Suprapubic skin (tissue), 4 donors: Measurements from ENCODE around the gene SKIC8. TPM values are rescaled to one million over a fixed set of nuclear protein-coding genes. Genes with fewer than 3 reads are reported as not detected.

Source experiments
- DNase-seq, 2 donors: peaks; one replicate each; pipeline ENCODE4 v3.0.0-alpha.2; 2019; ENCODE audit warnings: low spot score in 2 of 2
- H3K27ac ChIP-seq: fragments of 200-600 bp; sonication (generic); one replicate; pipeline ENCODE4 v1.5.1; 2019
- H3K27me3 ChIP-seq: fragments of 200-600 bp; sonication (generic); one replicate; pipeline ENCODE4 v1.5.1; 2019
- H3K36me3 ChIP-seq: fragments of 200-600 bp; sonication (generic); one replicate; pipeline ENCODE4 v1.5.1; 2019
- H3K4me1 ChIP-seq: fragments of 200-600 bp; sonication (generic); one replicate; pipeline ENCODE4 v1.5.1; 2019
- H3K4me3 ChIP-seq: fragments of 200-600 bp; sonication (generic); one replicate; pipeline ENCODE4 v1.5.1; 2019; ENCODE audit warnings: mild to moderate bottlenecking
- H3K9me3 ChIP-seq: fragments of 200-600 bp; sonication (generic); one replicate; pipeline ENCODE4 v1.5.1; 2019
- CTCF ChIP-seq, 2 donors: fragments of 200-600 bp in 1 of 2; fragments of 450-650 bp in 1 of 2; sonication (generic) in 1 of 2; IDR thresholded peaks; one replicate each; pipeline ENCODE4 v1.5.1; 2016 to 2019; ENCODE audit warnings: antibody characterized with exemption in 2 of 2, mild to moderate bottlenecking in 1 of 2, moderate library complexity in 1 of 2
- EP300 ChIP-seq: sonication (generic); formaldehyde crosslinking; IDR thresholded peaks from one replicate; pipeline ENCODE4 v1.6.1; 2017; ENCODE audit warnings: antibody characterized with exemption
- POLR2A ChIP-seq, 2 donors: fragments of 450-650 bp; IDR thresholded peaks; one replicate each; pipeline ENCODE4 v1.6.1; 2017; ENCODE audit warnings: antibody characterized with exemption in 2 of 2, mild to moderate bottlenecking in 2 of 2, moderate library complexity in 2 of 2
- POLR2AphosphoS5 ChIP-seq, 3 donors: sonication (generic); formaldehyde crosslinking; IDR thresholded peaks; one replicate each; pipeline ENCODE4 v1.6.1; 2017; ENCODE audit warnings: antibody characterized with exemption in 3 of 3
- WGBS: methylation state at CpG from one replicate; pipeline ENCODE4 v1.1.5; 2018; 5-methylcytosine and 5-hydroxymethylcytosine counted together
- total RNA-seq, 4 donors: library from RNA; depleted of rRNA; stranded (reverse); fragments of >200 nt; gene quantifications; one replicate each; pipeline ENCODE4 v1.1.0, GENCODE V29; 2016

The SKIC8 gene
- total RNA-seq, 4 donors from 2014 or later = 42.9 to 69.9 (median 56.2) TPM

DNA sequence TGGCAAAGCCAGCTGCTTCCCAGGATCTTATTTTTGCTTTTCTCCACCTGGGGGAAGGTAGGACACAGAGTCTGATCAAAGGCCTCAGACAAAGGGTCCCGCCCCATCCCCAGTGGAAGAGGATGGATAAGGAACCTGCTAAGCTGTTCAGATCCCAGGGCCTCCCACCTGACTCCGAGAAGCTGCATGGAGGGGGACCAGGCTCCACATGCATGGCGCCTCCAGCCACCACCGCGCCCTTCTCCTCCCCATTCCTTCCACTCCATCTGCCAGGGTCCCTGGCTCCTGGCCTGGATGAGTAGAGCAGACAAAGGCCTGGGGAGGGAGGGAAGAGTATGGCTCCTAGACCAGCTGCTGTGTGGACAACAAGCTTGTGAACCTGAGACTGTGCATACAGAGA is 20.8 kb upstream of the SKIC8 start:
- TF ChIP-seq CTCF (IDR thresholded peaks at IDR 0.05) (no peak), EP300 (no peak), POLR2AphosphoS5 (IDR thresholded peaks at IDR 0.05) (no peak), POLR2A (IDR thresholded peaks at IDR 0.05) (no peak)
- H3K4me3 ChIP-seq = no peak overlapping the region
- no peak for DNase-seq
- H3K36me3 ChIP-seq = no peaks in the 10 kb centered on the region
- 96% methylated on average over 4 of the region's 5 CpGs for WGBS
- H3K27ac ChIP-seq = no peak overlapping the region
- no peaks in the 10 kb centered on the region for H3K27me3 ChIP-seq
- no peaks in the 10 kb centered on the region for H3K9me3 ChIP-seq
- no peaks in the 10 kb centered on the region for H3K4me1 ChIP-seq

DNA sequence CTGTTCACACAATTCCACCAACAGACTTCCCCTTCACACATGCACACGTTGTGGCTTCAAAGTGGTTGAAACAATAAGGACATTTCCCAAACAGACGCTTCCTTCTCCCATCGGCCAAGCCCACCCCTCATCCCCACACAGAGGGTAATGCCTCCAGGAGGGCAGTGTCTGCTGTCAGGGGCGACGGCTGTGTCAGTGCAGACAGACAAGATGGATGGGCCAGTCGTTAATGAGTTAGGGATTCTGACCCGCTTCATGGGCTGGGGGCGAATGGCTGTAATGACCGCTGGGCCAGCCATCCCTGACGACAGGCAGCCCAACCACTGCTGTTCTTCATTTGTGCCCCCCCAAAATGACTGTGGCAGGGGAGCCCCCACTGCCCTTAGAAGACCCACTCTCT is 20.2 kb upstream of the SKIC8 start:
- DNase-seq = no peak
- TF ChIP-seq POLR2AphosphoS5 (IDR thresholded peaks at IDR 0.05) = no peak
- TF ChIP-seq CTCF (IDR thresholded peaks at IDR 0.05) = no peak
- no peak for TF ChIP-seq POLR2A (IDR thresholded peaks at IDR 0.05)
- no peak for TF ChIP-seq EP300
- Histone ChIP-seq H3K27me3 (no peaks in the 10 kb centered on the region), H3K27ac (no peak overlapping the region), H3K36me3 (no peaks in the 10 kb centered on the region), H3K9me3 (no peaks in the 10 kb centered on the region), H3K4me1 (no peaks in the 10 kb centered on the region), H3K4me3 (no peak overlapping the region)
- 90% methylated on average over 8 of the region's 10 CpGs for WGBS

DNA sequence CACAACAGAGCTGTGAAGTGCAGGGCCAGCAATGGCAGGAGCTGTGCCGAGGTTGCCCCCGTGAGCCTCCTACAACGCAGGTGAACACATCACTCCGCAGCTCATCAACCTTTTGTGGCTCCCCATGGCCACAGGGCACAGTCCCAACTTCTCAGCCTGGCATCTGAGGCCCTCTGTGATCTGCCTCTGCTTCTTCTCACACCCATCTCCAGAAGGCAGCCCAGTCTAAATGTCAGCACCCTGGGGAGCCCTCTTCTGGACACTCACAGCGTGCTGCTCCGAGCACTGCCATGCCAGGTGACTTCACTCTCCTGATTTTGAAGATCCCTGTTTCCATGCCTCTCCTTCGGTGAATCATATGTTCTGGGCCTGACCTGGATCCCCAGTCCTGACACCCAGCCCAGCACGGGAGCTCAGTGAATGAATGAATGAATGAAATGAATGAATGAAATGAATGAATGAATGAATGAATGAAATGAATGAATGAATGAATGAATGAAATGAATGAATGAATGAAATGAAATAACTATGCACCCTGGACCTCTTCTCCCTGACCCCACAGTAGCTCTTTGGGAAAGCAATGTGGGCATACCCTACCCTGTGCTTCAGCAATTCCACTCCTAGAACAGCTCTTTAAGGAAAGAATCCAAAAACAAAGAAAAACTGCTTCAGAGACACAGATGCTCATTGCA is 17.9 kb upstream of the SKIC8 start:
- Histone ChIP-seq H3K4me3 (no peak overlapping the region), H3K36me3 (no peaks in the 10 kb centered on the region), H3K27me3 (no peaks in the 10 kb centered on the region), H3K9me3 (no peaks in the 10 kb centered on the region), H3K4me1 (no peaks in the 10 kb centered on the region), H3K27ac (no peak overlapping the region)
- WGBS = 74% methylated on average over 6 of the region's 8 CpGs
- DNase-seq = no peak
- TF ChIP-seq CTCF (IDR thresholded peaks at IDR 0.05) = no peak
- TF ChIP-seq POLR2A (IDR thresholded peaks at IDR 0.05) = no peak
- TF ChIP-seq EP300 = no peak
- TF ChIP-seq POLR2AphosphoS5 (IDR thresholded peaks at IDR 0.05) = no peak

- DNase-seq = no peak
- Histone ChIP-seq H3K27ac (no peak overlapping the region), H3K4me3 (no peak overlapping the region), H3K4me1 (no peaks in the 10 kb centered on the region), H3K36me3 (no peaks in the 10 kb centered on the region), H3K27me3 (no peaks in the 10 kb centered on the region), H3K9me3 (no peaks in the 10 kb centered on the region)
- TF ChIP-seq EP300 = no peak
- TF ChIP-seq POLR2A (IDR thresholded peaks at IDR 0.05) = no peak
- no peak for TF ChIP-seq CTCF (IDR thresholded peaks at IDR 0.05)
- no peak for TF ChIP-seq POLR2AphosphoS5 (IDR thresholded peaks at IDR 0.05)
- WGBS = 31% methylated on average over 11 of the region's 17 CpGs
These were observed 17.1 kb upstream of the SKIC8 start for GRCh38 chr15:78316283-78317083.

DNA sequence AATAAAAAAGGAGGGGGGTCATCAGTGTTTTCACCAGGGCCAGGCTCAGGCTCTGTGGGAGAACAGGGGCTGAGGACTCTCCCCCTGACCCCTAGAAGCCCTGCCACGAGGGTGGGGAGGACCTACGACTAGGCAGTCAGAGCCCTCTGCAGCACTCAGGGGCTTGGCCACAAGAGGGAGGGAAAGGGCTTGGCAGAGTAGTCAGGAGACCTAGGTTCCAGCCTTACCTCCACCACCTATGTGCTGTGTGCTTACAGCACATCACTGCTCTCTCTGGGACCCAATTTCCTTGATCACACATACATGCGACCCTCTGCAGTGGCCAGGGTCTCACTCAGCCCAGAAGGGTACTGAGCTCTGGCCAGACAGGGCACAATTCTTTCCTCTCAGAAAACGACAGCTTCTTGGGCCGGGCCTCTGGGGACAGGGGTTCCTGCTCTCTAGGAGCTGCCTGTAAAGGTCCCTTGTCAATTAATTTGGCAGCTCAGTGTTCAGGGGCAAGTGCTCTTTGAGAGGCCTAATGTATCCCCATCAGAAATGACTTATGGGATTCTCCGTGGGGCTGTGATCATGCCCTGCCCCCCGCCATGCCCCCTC is 16.4 kb upstream of the SKIC8 start:
- no peak overlapping the region for H3K27ac ChIP-seq
- H3K9me3 ChIP-seq = no peaks in the 10 kb centered on the region
- no peak for TF ChIP-seq CTCF (IDR thresholded peaks at IDR 0.05)
- TF ChIP-seq EP300 = no peak
- TF ChIP-seq POLR2AphosphoS5 (IDR thresholded peaks at IDR 0.05) = no peak
- no peak for TF ChIP-seq POLR2A (IDR thresholded peaks at IDR 0.05)
- no peaks in the 10 kb centered on the region for H3K36me3 ChIP-seq
- 75% methylated on average over 5 of the region's 7 CpGs for WGBS
- DNase-seq = no peak
- no peaks in the 10 kb centered on the region for H3K4me1 ChIP-seq
- no peak overlapping the region for H3K4me3 ChIP-seq
- no peaks in the 10 kb centered on the region for H3K27me3 ChIP-seq
